ENCODE results near the gene TRIM41. TPM values are rescaled to one million over a fixed set of nuclear protein-coding genes. Genes with fewer than 3 reads are reported as not detected.

TRIM41 gene
- total and polyA plus RNA-seq, 9 of the 15 experiments (the other 6 are each of a cell fraction or from before 2014, with no cell fraction given) = 1.8 to 47.6 (median 20.9) TPM

DNA sequence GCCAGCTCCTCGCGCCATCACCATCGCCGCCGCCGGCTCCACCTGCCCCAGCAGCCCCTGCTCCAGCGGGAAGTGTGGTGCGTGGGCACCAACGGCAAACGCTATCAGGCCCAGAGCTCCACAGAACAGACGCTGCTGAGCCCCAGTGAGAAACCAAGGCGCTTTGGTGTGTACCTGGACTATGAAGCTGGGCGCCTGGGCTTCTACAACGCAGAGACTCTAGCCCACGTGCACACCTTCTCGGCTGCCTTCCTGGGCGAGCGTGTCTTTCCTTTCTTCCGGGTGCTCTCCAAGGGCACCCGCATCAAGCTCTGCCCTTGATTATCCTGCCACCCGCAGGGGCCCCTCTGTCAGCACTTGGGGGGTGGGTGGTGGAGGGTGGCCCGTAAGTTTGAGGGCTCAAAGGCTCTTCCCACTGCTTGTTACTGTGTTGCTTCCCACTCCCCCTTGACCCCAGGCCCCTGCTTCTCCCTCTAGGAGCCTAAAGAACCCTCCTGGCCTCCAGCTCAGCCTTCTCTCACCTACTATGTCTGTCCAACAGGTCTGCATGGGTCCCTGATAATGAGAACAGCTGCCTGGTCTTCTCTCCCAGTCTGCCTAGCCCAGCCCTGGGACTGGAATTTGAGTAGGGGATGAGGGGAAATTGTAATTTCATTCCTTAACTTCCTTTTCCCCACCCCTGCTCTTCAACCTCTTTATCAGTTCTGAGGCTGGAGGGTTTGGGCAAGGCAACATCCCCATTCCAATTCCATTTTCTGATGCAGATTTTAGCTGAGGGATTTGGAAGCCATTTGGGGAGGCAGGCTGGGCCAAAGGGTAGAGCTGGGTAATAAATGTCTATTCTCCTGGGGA, 11.6 kb downstream of the TRIM41 start (continued):
- TF ChIP-seq, protein P1, sequence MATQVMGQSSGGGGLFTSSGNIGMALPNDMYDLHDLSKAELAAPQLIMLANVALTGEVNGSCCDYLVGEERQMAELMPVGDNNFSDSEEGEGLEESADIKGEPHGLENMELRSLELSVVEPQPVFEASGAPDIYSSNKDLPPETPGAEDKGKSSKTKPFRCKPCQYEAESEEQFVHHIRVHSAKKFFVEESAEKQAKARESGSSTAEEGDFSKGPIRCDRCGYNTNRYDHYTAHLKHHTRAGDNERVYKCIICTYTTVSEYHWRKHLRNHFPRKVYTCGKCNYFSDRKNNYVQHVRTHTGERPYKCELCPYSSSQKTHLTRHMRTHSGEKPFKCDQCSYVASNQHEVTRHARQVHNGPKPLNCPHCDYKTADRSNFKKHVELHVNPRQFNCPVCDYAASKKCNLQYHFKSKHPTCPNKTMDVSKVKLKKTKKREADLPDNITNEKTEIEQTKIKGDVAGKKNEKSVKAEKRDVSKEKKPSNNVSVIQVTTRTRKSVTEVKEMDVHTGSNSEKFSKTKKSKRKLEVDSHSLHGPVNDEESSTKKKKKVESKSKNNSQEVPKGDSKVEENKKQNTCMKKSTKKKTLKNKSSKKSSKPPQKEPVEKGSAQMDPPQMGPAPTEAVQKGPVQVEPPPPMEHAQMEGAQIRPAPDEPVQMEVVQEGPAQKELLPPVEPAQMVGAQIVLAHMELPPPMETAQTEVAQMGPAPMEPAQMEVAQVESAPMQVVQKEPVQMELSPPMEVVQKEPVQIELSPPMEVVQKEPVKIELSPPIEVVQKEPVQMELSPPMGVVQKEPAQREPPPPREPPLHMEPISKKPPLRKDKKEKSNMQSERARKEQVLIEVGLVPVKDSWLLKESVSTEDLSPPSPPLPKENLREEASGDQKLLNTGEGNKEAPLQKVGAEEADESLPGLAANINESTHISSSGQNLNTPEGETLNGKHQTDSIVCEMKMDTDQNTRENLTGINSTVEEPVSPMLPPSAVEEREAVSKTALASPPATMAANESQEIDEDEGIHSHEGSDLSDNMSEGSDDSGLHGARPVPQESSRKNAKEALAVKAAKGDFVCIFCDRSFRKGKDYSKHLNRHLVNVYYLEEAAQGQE (IDR thresholded peaks at IDR 0.05; ENCODE audit: borderline replicate concordance) = no peak
- TF ChIP-seq, protein P1 (CRISPR knock-in tag; IDR thresholded peaks at IDR 0.05; ENCODE audit: low read depth) = no peak
- TF ChIP-seq KAT7 (CRISPR knock-in tag; IDR thresholded peaks at IDR 0.05; ENCODE audit: borderline replicate concordance) = no peak
- TF ChIP-seq SP1 (CRISPR knock-in tag; IDR thresholded peaks at IDR 0.05) = no peak
- no peak for TF ChIP-seq ZNF436 (CRISPR knock-in tag; IDR thresholded peaks at IDR 0.05)
- no peak for TF ChIP-seq MEF2A (IDR thresholded peaks at IDR 0.05; ENCODE audit: control insufficient read depth, low read depth, low read length)
- no peak for TF ChIP-seq MAZ (CRISPR knock-in tag; conservative IDR thresholded peaks at IDR 0.05 in 1 of 2, IDR thresholded peaks at IDR 0.05 in 1 of 2)
- no peak for TF ChIP-seq ID3 (CRISPR knock-in tag; IDR thresholded peaks at IDR 0.05)
- no peak for TF ChIP-seq ID3 (tag; IDR thresholded peaks at IDR 0.05)
- no peak for TF ChIP-seq NR4A1 (CRISPR knock-in tag; IDR thresholded peaks at IDR 0.05)
- no peak for TF ChIP-seq NR4A1 (tag; IDR thresholded peaks at IDR 0.05)
- TF ChIP-seq CSDE1 (IDR thresholded peaks at IDR 0.05) = no peak
- TF ChIP-seq HCFC1 (IDR thresholded peaks at IDR 0.05; ENCODE audit: low read depth, low read length) = no peak
- TF ChIP-seq HDAC6 (IDR thresholded peaks at IDR 0.05; ENCODE audit: low read depth, low read length) = no peak

Data from K562 (cell line).